GM18907 (cell line): ENCODE results near the gene NPAS1.

ENCODE experiments used
- ATAC-seq: cut with Tn5 transposase; IDR thresholded peaks from one replicate; pipeline ENCODE4 v1.9.1; 2021; ENCODE audit warnings: mild to moderate bottlenecking, moderate library complexity; ENCODE audit not compliant: unreplicated experiment

Gene NPAS1

GRCh38 chr19:47019431-47020041 is at the start of gene NPAS1:
TSS of gene NPAS1 (plus strand) at chr19:47019837. CDS start at chr19:47021048, 1,211 bp downstream.
- ATAC-seq = no peak

- ATAC-seq = no peak
These were observed 48.8 kb upstream of the NPAS1 start for GRCh38 chr19:46970815-46971214.

- ATAC-seq = no peak
These were observed 47.3 kb upstream of the NPAS1 start for GRCh38 chr19:46972311-46972710.

- no peak for ATAC-seq
These were observed 45.5 kb upstream of the NPAS1 start for GRCh38 chr19:46974181-46974580.

GRCh38 chr19:46975011-46975924 is 44.4 kb upstream of the NPAS1 start:
- no peak for ATAC-seq

GRCh38 chr19:46975925-46976782 is 43.5 kb upstream of the NPAS1 start:
- ATAC-seq = no peak

GRCh38 chr19:46976845-46977320 is 42.8 kb upstream of the NPAS1 start:
- ATAC-seq = no peak

- ATAC-seq = no peak
These were observed 42.1 kb upstream of the NPAS1 start for GRCh38 chr19:46977548-46977947.

- no peak for ATAC-seq
These were observed 41.3 kb upstream of the NPAS1 start for GRCh38 chr19:46978171-46978869.

GRCh38 chr19:46979126-46980105 is 40.2 kb upstream of the NPAS1 start:
- ATAC-seq = no peak

GRCh38 chr19:46980761-46981160 is 38.9 kb upstream of the NPAS1 start:
- ATAC-seq = no peak

- no peak for ATAC-seq
These were observed 38.2 kb upstream of the NPAS1 start for GRCh38 chr19:46981286-46981945.

GRCh38 chr19:46983097-46983496 is 36.5 kb upstream of the NPAS1 start:
- no peak for ATAC-seq

- ATAC-seq = no peak
These were observed 35.3 kb upstream of the NPAS1 start for GRCh38 chr19:46984077-46985010.

GRCh38 chr19:46985542-46986415 is 33.9 kb upstream of the NPAS1 start:
- no peak for ATAC-seq

- ATAC-seq = no peak
These were observed 30.9 kb upstream of the NPAS1 start for GRCh38 chr19:46988614-46989230.
